Ishikawa (cell line): ENCODE data around the gene NDRG4.

Experiments
- EP300 ChIP-seq: IDR thresholded peaks from 2 replicates; pipeline ENCODE4 v1.6.1; 2012; ENCODE audit warnings: borderline replicate concordance
- RAD21 ChIP-seq: IDR thresholded peaks from 2 replicates; pipeline ENCODE4 v1.6.1; 2012; ENCODE audit warnings: low read depth
- YY1 ChIP-seq: IDR thresholded peaks from 2 replicates; pipeline ENCODE4 v1.6.1; 2012; ENCODE audit warnings: low read depth
- TF ChIP-seq, protein P1 (sequence below): IDR thresholded peaks from 2 replicates; pipeline ENCODE4 v1.6.1; 2012
- TF ChIP-seq, protein P2 (sequence below): IDR thresholded peaks from 2 replicates; pipeline ENCODE4 v1.6.1; 2012; ENCODE audit warnings: low read depth, mild to moderate bottlenecking

GRCh38 chr16:58462089-58462488 is 37.9 kb upstream of the NDRG4 start:
- TF ChIP-seq YY1 = no peak
- TF ChIP-seq, protein P1, sequence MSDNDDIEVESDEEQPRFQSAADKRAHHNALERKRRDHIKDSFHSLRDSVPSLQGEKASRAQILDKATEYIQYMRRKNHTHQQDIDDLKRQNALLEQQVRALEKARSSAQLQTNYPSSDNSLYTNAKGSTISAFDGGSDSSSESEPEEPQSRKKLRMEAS = no peak
- TF ChIP-seq RAD21 = no peak
- TF ChIP-seq, protein P2, sequence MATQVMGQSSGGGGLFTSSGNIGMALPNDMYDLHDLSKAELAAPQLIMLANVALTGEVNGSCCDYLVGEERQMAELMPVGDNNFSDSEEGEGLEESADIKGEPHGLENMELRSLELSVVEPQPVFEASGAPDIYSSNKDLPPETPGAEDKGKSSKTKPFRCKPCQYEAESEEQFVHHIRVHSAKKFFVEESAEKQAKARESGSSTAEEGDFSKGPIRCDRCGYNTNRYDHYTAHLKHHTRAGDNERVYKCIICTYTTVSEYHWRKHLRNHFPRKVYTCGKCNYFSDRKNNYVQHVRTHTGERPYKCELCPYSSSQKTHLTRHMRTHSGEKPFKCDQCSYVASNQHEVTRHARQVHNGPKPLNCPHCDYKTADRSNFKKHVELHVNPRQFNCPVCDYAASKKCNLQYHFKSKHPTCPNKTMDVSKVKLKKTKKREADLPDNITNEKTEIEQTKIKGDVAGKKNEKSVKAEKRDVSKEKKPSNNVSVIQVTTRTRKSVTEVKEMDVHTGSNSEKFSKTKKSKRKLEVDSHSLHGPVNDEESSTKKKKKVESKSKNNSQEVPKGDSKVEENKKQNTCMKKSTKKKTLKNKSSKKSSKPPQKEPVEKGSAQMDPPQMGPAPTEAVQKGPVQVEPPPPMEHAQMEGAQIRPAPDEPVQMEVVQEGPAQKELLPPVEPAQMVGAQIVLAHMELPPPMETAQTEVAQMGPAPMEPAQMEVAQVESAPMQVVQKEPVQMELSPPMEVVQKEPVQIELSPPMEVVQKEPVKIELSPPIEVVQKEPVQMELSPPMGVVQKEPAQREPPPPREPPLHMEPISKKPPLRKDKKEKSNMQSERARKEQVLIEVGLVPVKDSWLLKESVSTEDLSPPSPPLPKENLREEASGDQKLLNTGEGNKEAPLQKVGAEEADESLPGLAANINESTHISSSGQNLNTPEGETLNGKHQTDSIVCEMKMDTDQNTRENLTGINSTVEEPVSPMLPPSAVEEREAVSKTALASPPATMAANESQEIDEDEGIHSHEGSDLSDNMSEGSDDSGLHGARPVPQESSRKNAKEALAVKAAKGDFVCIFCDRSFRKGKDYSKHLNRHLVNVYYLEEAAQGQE = no peak
- TF ChIP-seq EP300 = no peak
